ENCODE data around the gene BCOR.

Gene BCOR

GRCh38 chrX:40130207-40130606, 32.4 kb upstream of the BCOR start:
- no peak overlapping the region for H2AFZ ChIP-seq (ENCODE audit: low read length)
- no peak overlapping the region for H3K4me3 ChIP-seq (ENCODE audit: low read depth, low read length, poor library complexity, severe bottlenecking)
- H3K4me2 ChIP-seq (ENCODE audit: low read length), result no peak overlapping the region
- no peaks in the 10 kb centered on the region for H3K27me3 ChIP-seq (ENCODE audit: insufficient read depth, low read length)
- H3K4me1 ChIP-seq (ENCODE audit: insufficient read depth, low read length, severe bottlenecking), result no peaks in the 10 kb centered on the region
- TF ChIP-seq CTCF (IDR thresholded peaks at IDR 0.05; ENCODE audit: low read length) (no peak), EZH2 (IDR thresholded peaks at IDR 0.05; ENCODE audit: borderline replicate concordance, low read length) (no peak)
- H3K9me3 ChIP-seq (ENCODE audit: low read length), result no peaks in the 10 kb centered on the region
- no peaks in the 10 kb centered on the region for H3F3A ChIP-seq (ENCODE audit: insufficient read depth, low read length)
- no peaks in the 10 kb centered on the region for H3K36me3 ChIP-seq (ENCODE audit: insufficient read depth, low read length)
- H3K79me2 ChIP-seq (ENCODE audit: insufficient read depth, low read length), result no peaks in the 10 kb centered on the region
- H3K9ac ChIP-seq (ENCODE audit: low read length), result no peak overlapping the region
- no peaks in the 10 kb centered on the region for H4K20me1 ChIP-seq (ENCODE audit: insufficient read depth, low read length)
- H3K9me2 ChIP-seq (ENCODE audit: low read depth, low read length), result no peaks in the 10 kb centered on the region
- H3K27ac ChIP-seq (ENCODE audit: low read depth, low read length, poor library complexity, severe bottlenecking), result no peak overlapping the region

- no peaks in the 10 kb centered on the region for H3K9me3 ChIP-seq (ENCODE audit: low read length)
- no peaks in the 10 kb centered on the region for H3K79me2 ChIP-seq (ENCODE audit: insufficient read depth, low read length)
- no peaks in the 10 kb centered on the region for H3K27me3 ChIP-seq (ENCODE audit: insufficient read depth, low read length)
- H4K20me1 ChIP-seq (ENCODE audit: insufficient read depth, low read length), result no peaks in the 10 kb centered on the region
- peak overlapping the region; percentile 62 for H3K27ac ChIP-seq (ENCODE audit: low read depth, low read length, poor library complexity, severe bottlenecking)
- H3K9me2 ChIP-seq (ENCODE audit: low read depth, low read length), result no peaks in the 10 kb centered on the region
- H3K4me1 ChIP-seq (ENCODE audit: insufficient read depth, low read length, severe bottlenecking), result no peaks in the 10 kb centered on the region
- no peak overlapping the region for H3K4me2 ChIP-seq (ENCODE audit: low read length)
- no peak overlapping the region for H3K9ac ChIP-seq (ENCODE audit: low read length)
- H3K36me3 ChIP-seq (ENCODE audit: insufficient read depth, low read length), result no peaks in the 10 kb centered on the region
- H3F3A ChIP-seq (ENCODE audit: insufficient read depth, low read length), result no peaks in the 10 kb centered on the region
- H3K4me3 ChIP-seq (ENCODE audit: low read depth, low read length, poor library complexity, severe bottlenecking), result no peak overlapping the region
- TF ChIP-seq CTCF (IDR thresholded peaks at IDR 0.05; ENCODE audit: low read length), result no peak
- no peak for TF ChIP-seq EZH2 (IDR thresholded peaks at IDR 0.05; ENCODE audit: borderline replicate concordance, low read length)
- no peak overlapping the region for H2AFZ ChIP-seq (ENCODE audit: low read length)
These were observed 29.3 kb upstream of the BCOR start for GRCh38 chrX:40127052-40127451.

GRCh38 chrX:40122487-40122886, 24.7 kb upstream of the BCOR start:
- Histone ChIP-seq H3K9me3 (ENCODE audit: low read length) (no peaks in the 10 kb centered on the region), H3K9me2 (ENCODE audit: low read depth, low read length) (no peaks in the 10 kb centered on the region), H3K4me3 (ENCODE audit: low read depth, low read length, poor library complexity, severe bottlenecking) (no peak overlapping the region), H3K27ac (ENCODE audit: low read depth, low read length, poor library complexity, severe bottlenecking) (no peak overlapping the region), H3F3A (ENCODE audit: insufficient read depth, low read length) (no peaks in the 10 kb centered on the region), H3K27me3 (ENCODE audit: insufficient read depth, low read length) (no peaks in the 10 kb centered on the region), H3K9ac (ENCODE audit: low read length) (no peak overlapping the region), H3K4me1 (ENCODE audit: insufficient read depth, low read length, severe bottlenecking) (no peaks in the 10 kb centered on the region), H3K36me3 (ENCODE audit: insufficient read depth, low read length) (no peaks in the 10 kb centered on the region), H3K4me2 (ENCODE audit: low read length) (no peak overlapping the region), H4K20me1 (ENCODE audit: insufficient read depth, low read length) (no peaks in the 10 kb centered on the region), H2AFZ (ENCODE audit: low read length) (no peak overlapping the region), H3K79me2 (ENCODE audit: insufficient read depth, low read length) (no peaks in the 10 kb centered on the region)
- TF ChIP-seq CTCF (IDR thresholded peaks at IDR 0.05; ENCODE audit: low read length), result no peak
- TF ChIP-seq EZH2 (IDR thresholded peaks at IDR 0.05; ENCODE audit: borderline replicate concordance, low read length), result no peak

Measured in OCI-LY1 (cell line).